Stimulated activated naive CD8-positive, alpha-beta T cell treated with anti-CD3 and anti-CD28 coated beads, Interleukin-15, Interleukin-2, amounts not matched to agents 100 U/mL and 50 U/mL, for 24 hours (primary cell): Measurements from ENCODE around the gene DNTT.

ENCODE experiments used
- ATAC-seq: fragments of 150-1000 bp; cut with Tn5 transposase; one replicate; pipeline ENCODE4 v1.10.0; 2021
- DNase-seq: peaks from one replicate; pipeline ENCODE4 v3.0.0; 2021

The DNTT gene

GRCh38 chr10:96304230-96304629 is at the start of gene DNTT:
Gene DNTT (plus strand): TSS chr10:96304434. CDS start chr10:96304498, 64 bp downstream.
- DNase-seq (no peak), ATAC-seq (no peak)

GRCh38 chr10:96254976-96255375 is 49.3 kb upstream of the DNTT start:
- no peak for ATAC-seq
- DNase-seq, result no peak

GRCh38 chr10:96255549-96256333 is 48.5 kb upstream of the DNTT start:
- no peak for DNase-seq

GRCh38 chr10:96257944-96258343 is 46.3 kb upstream of the DNTT start:
- ATAC-seq (no peak), DNase-seq (no peak)

More at GRCh38 chr10:96255549-96256333, 48.5 kb upstream of the DNTT start:
- ATAC-seq, result no peak

- no peak for DNase-seq
- ATAC-seq, result no peak
These were observed 45.1 kb upstream of the DNTT start for GRCh38 chr10:96259150-96259549.

- no peak for ATAC-seq
- DNase-seq, result no peak
These were observed 44.2 kb upstream of the DNTT start for GRCh38 chr10:96260014-96260413.

- no peak for DNase-seq
- no peak for ATAC-seq
These were observed 43.1 kb upstream of the DNTT start for GRCh38 chr10:96261132-96261531.

GRCh38 chr10:96261930-96262329 is 42.3 kb upstream of the DNTT start:
- no peak for ATAC-seq

GRCh38 chr10:96263176-96263575 is 41.1 kb upstream of the DNTT start:
- DNase-seq, result no peak
- no peak for ATAC-seq

More at GRCh38 chr10:96261930-96262329, 42.3 kb upstream of the DNTT start:
- DNase-seq, result no peak

- ATAC-seq, result no peak
- DNase-seq, result no peak
These were observed 40.6 kb upstream of the DNTT start for GRCh38 chr10:96263669-96264068.

- no peak for ATAC-seq
- no peak for DNase-seq
These were observed 39.3 kb upstream of the DNTT start for GRCh38 chr10:96264938-96265337.

- DNase-seq, result no peak
- ATAC-seq, result no peak
These were observed 38.0 kb upstream of the DNTT start for GRCh38 chr10:96266118-96266770.

- DNase-seq (no peak), ATAC-seq (no peak)
These were observed 37.0 kb upstream of the DNTT start for GRCh38 chr10:96267234-96267705.

GRCh38 chr10:96268341-96268909 is 35.8 kb upstream of the DNTT start:
- DNase-seq (no peak), ATAC-seq (no peak)

GRCh38 chr10:96269438-96270300 is 34.6 kb upstream of the DNTT start:
- DNase-seq, result no peak
- ATAC-seq, result no peak

GRCh38 chr10:96270571-96270970 is 33.7 kb upstream of the DNTT start:
- ATAC-seq (no peak), DNase-seq (no peak)

GRCh38 chr10:96271016-96271815 is 33.0 kb upstream of the DNTT start, which contains the start of gene BLNK:
Gene BLNK (minus strand): TSS chr10:96271569. CDS start chr10:96271398, 171 bp downstream.
- ATAC-seq, result no peak
- no peak for DNase-seq

GRCh38 chr10:96272316-96273280 is 31.6 kb upstream of the DNTT start:
- no peak for ATAC-seq
- DNase-seq, result no peak

GRCh38 chr10:96275685-96276418 is 28.4 kb upstream of the DNTT start:
- ATAC-seq (no peak), DNase-seq (no peak)
